ENCODE data around the gene PRDM5.

Gene PRDM5

DNA sequence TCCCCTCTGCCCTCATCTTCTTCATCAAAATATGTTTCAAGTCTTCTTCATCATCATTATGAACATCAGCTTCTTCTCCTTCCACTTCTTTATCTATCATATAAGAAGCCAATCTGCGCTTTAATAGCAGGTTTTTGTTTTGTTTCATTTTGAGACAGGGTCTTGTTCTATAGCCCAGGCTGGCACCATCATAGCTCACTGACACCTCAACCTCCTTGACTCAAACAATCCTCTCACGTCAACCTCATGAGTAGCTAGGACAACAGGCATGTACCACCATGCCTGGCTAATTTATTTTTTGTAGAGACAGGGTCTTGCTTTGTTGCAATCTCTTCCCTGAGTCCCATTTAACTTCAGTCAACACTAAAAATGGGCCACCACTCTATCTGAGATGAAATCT lies 27.0 kb downstream of the PRDM5 start:
- TF ChIP-seq FOXP2 (optimal IDR thresholded peaks at IDR 0.05; ENCODE audit: borderline replicate concordance, extremely low read depth, extremely low read length, insufficient read depth) (no peak), TAF1 (IDR thresholded peaks at IDR 0.05; ENCODE audit: borderline replicate concordance, insufficient read depth, low read length) (no peak), SIN3A (IDR thresholded peaks at IDR 0.05; ENCODE audit: borderline replicate concordance, insufficient read depth, low read length) (no peak), POLR2AphosphoS5 (IDR thresholded peaks at IDR 0.05; ENCODE audit: low read depth, low read length) (no peak)
- TF ChIP-seq, protein P1, sequence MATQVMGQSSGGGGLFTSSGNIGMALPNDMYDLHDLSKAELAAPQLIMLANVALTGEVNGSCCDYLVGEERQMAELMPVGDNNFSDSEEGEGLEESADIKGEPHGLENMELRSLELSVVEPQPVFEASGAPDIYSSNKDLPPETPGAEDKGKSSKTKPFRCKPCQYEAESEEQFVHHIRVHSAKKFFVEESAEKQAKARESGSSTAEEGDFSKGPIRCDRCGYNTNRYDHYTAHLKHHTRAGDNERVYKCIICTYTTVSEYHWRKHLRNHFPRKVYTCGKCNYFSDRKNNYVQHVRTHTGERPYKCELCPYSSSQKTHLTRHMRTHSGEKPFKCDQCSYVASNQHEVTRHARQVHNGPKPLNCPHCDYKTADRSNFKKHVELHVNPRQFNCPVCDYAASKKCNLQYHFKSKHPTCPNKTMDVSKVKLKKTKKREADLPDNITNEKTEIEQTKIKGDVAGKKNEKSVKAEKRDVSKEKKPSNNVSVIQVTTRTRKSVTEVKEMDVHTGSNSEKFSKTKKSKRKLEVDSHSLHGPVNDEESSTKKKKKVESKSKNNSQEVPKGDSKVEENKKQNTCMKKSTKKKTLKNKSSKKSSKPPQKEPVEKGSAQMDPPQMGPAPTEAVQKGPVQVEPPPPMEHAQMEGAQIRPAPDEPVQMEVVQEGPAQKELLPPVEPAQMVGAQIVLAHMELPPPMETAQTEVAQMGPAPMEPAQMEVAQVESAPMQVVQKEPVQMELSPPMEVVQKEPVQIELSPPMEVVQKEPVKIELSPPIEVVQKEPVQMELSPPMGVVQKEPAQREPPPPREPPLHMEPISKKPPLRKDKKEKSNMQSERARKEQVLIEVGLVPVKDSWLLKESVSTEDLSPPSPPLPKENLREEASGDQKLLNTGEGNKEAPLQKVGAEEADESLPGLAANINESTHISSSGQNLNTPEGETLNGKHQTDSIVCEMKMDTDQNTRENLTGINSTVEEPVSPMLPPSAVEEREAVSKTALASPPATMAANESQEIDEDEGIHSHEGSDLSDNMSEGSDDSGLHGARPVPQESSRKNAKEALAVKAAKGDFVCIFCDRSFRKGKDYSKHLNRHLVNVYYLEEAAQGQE (IDR thresholded peaks at IDR 0.05; ENCODE audit: insufficient read depth in 1 of 2, low read depth in 2 of 2, low read length in 2 of 2), result no peak

DNA sequence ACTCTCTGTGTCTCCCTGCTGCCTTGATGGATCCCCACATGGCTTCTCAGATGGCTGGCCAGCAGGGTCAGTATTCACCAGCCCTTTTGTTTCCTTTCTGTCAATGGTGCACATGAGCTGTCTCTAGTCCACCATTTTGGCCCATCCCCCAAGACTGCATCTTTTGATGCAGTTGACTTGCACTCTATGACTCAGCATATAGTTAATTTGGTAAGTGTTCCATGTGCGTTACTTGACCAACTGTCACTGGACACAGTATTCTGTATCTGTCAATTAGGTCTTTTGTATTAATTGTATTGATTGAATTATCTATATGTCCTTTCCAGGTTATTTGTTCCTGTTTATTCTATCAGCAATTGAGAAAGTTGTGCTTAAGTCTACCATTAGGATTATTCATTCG lies 29.2 kb downstream of the PRDM5 start:
- no peak for TF ChIP-seq POLR2AphosphoS5 (IDR thresholded peaks at IDR 0.05; ENCODE audit: low read depth, low read length)
- TF ChIP-seq, protein P1 (IDR thresholded peaks at IDR 0.05; ENCODE audit: insufficient read depth in 1 of 2, low read depth in 2 of 2, low read length in 2 of 2), result no peak
- no peak for TF ChIP-seq FOXP2 (optimal IDR thresholded peaks at IDR 0.05; ENCODE audit: borderline replicate concordance, extremely low read depth, extremely low read length, insufficient read depth)
- TF ChIP-seq TAF1 (IDR thresholded peaks at IDR 0.05; ENCODE audit: borderline replicate concordance, insufficient read depth, low read length), result no peak
- TF ChIP-seq SIN3A (IDR thresholded peaks at IDR 0.05; ENCODE audit: borderline replicate concordance, insufficient read depth, low read length), result no peak

DNA sequence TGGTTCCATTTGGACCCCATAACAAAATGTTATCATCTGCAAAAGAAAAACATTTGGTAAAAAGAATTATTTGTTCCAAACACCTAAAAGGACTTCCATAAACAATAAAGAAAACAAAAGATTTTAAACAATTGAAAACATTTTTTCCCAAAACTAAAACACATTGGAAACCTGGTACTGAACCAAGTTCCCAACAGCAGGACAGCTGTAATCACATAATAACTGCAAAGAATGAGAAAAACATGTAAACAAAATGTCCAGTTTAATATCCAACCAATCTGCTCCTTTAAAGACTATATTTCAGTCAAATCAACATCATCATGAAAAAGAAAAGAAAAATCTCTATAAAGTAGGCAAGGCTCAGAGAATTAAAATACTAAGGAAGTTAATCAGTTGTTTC lies 36.3 kb downstream of the PRDM5 start:
- TF ChIP-seq TAF1 (IDR thresholded peaks at IDR 0.05; ENCODE audit: borderline replicate concordance, insufficient read depth, low read length), result no peak
- no peak for TF ChIP-seq POLR2AphosphoS5 (IDR thresholded peaks at IDR 0.05; ENCODE audit: low read depth, low read length)
- TF ChIP-seq, protein P1 (IDR thresholded peaks at IDR 0.05; ENCODE audit: insufficient read depth in 1 of 2, low read depth in 2 of 2, low read length in 2 of 2), result no peak
- no peak for TF ChIP-seq SIN3A (IDR thresholded peaks at IDR 0.05; ENCODE audit: borderline replicate concordance, insufficient read depth, low read length)
- no peak for TF ChIP-seq FOXP2 (optimal IDR thresholded peaks at IDR 0.05; ENCODE audit: borderline replicate concordance, extremely low read depth, extremely low read length, insufficient read depth)

DNA sequence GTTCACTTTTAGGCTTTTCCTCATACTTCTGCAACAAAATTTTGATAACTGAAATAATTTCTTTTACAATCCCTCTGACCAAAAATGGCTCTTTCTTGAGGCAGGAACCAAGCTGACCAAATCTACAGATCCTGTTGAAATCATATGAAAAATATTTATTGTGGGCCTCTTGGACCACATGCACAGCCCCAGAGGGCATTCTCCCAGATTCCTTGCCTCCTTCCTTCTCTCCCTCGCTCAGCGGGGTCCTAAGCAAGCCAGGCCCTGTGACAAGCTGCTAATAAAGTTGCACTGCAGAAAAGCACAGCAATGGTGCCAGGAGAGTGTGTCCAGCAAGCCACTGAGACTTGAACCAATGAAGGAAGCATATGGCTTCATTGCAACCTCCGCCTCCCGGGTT lies 40.7 kb downstream of the PRDM5 start:
- TF ChIP-seq FOXP2 (optimal IDR thresholded peaks at IDR 0.05; ENCODE audit: borderline replicate concordance, extremely low read depth, extremely low read length, insufficient read depth), result no peak
- no peak for TF ChIP-seq SIN3A (IDR thresholded peaks at IDR 0.05; ENCODE audit: borderline replicate concordance, insufficient read depth, low read length)
- TF ChIP-seq, protein P1 (IDR thresholded peaks at IDR 0.05; ENCODE audit: insufficient read depth in 1 of 2, low read depth in 2 of 2, low read length in 2 of 2), result no peak
- TF ChIP-seq POLR2AphosphoS5 (IDR thresholded peaks at IDR 0.05; ENCODE audit: low read depth, low read length), result no peak
- TF ChIP-seq TAF1 (IDR thresholded peaks at IDR 0.05; ENCODE audit: borderline replicate concordance, insufficient read depth, low read length), result no peak

DNA sequence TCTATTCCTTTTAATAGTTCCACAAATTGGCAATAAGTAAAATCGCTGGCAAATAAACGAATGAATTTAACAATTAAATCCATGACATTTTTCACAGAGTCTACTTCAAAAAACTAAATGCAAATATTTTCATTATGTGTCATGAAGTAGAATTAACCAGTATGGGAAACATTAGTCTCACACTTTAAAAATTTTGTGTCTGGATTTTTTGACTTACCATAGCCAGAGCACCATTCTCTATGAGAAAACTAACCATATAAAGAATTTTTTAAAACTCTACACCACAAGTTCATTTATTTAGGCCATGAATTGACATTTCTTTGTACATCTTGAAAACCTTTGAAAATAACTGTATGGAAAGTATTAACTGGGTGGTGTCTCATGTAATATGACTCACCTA lies 41.2 kb downstream of the PRDM5 start:
- TF ChIP-seq, protein P1 (IDR thresholded peaks at IDR 0.05; ENCODE audit: insufficient read depth in 1 of 2, low read depth in 2 of 2, low read length in 2 of 2), result no peak
- TF ChIP-seq FOXP2 (optimal IDR thresholded peaks at IDR 0.05; ENCODE audit: borderline replicate concordance, extremely low read depth, extremely low read length, insufficient read depth) (no peak), POLR2AphosphoS5 (IDR thresholded peaks at IDR 0.05; ENCODE audit: low read depth, low read length) (no peak), SIN3A (IDR thresholded peaks at IDR 0.05; ENCODE audit: borderline replicate concordance, insufficient read depth, low read length) (no peak), TAF1 (IDR thresholded peaks at IDR 0.05; ENCODE audit: borderline replicate concordance, insufficient read depth, low read length) (no peak)
